ENCODE data around the gene SPAG16. TPM values are rescaled to one million over a fixed set of nuclear protein-coding genes. Genes with fewer than 3 reads are reported as not detected.
A peak's percentile ranks its signal among the peaks of the same experiment; 100 is the strongest.

Gene SPAG16
- total and polyA plus RNA-seq, 2 of the 13 experiments (the other 11 are each of a cell fraction or from before 2014, with no cell fraction given): 9.6 to 26.5 TPM

GRCh38 chr2:214410918-214411554 lies 1126.8 kb downstream of the SPAG16 start, which contains the start of gene VWC2L (continued):
- no peak for TF ChIP-seq PTBP1 (IDR thresholded peaks at IDR 0.05; ENCODE audit: low read depth, low read length, poor library complexity, severe bottlenecking)
- no peak; the same call in 1 of the 2 replicates for TF ChIP-seq TAF1 (CRISPR knock-in tag; IDR thresholded peaks at IDR 0.05)
- TF ChIP-seq ATF7-NPFF (CRISPR knock-in tag; IDR thresholded peaks at IDR 0.05; ENCODE audit: low read depth): peak; percentile 85
- TF ChIP-seq CREBL2 (CRISPR knock-in tag; IDR thresholded peaks at IDR 0.05; ENCODE audit: borderline replicate concordance): no peak
- TF ChIP-seq PBX3 (CRISPR knock-in tag; IDR thresholded peaks at IDR 0.05; ENCODE audit: borderline replicate concordance): peak; percentile 92
- TF ChIP-seq NPAS2 (CRISPR knock-in tag; IDR thresholded peaks at IDR 0.05; ENCODE audit: borderline replicate concordance): no peak
- TF ChIP-seq NFKB2 (CRISPR knock-in tag; IDR thresholded peaks at IDR 0.05; ENCODE audit: borderline replicate concordance): peak; percentile 97
- TF ChIP-seq HMGA1 (CRISPR knock-in tag; conservative IDR thresholded peaks at IDR 0.05): no peak
- peak; percentile 60 for TF ChIP-seq FOSL2 (CRISPR knock-in tag; IDR thresholded peaks at IDR 0.05)
- TF ChIP-seq RFX3 (CRISPR knock-in tag; IDR thresholded peaks at IDR 0.05): 0 out of 2 replicates have a peak, but pooled peaks have one; percentile 38
- peak; percentile 55; the same call in 1 of the 2 replicates for TF ChIP-seq SAP130 (CRISPR knock-in tag; IDR thresholded peaks at IDR 0.05; ENCODE audit: low read depth)
- TF ChIP-seq ZNF619 (CRISPR knock-in tag; IDR thresholded peaks at IDR 0.05): no peak
- no peak for TF ChIP-seq RFX5 (IDR thresholded peaks at IDR 0.05; ENCODE audit: low read depth, low read length)
- TF ChIP-seq KMT2B (CRISPR knock-in tag; IDR thresholded peaks at IDR 0.05): peak; percentile 81
- TF ChIP-seq ZMYM4 (CRISPR knock-in tag; IDR thresholded peaks at IDR 0.05): peak; percentile 68; the same call in 1 of the 2 replicates
- no peak for TF ChIP-seq ZNF30 (CRISPR knock-in tag; IDR thresholded peaks at IDR 0.05)
- TF ChIP-seq MBNL3 (CRISPR knock-in tag; conservative IDR thresholded peaks at IDR 0.05): no peak
- TF ChIP-seq KDM5A (IDR thresholded peaks at IDR 0.05; ENCODE audit: borderline replicate concordance, low read length): no peak
- TF ChIP-seq ZNF749 (CRISPR knock-in tag; IDR thresholded peaks at IDR 0.05; ENCODE audit: borderline replicate concordance): peak; percentile 81; the same call in 1 of the 2 replicates
- TF ChIP-seq ZNF780A (CRISPR knock-in tag; IDR thresholded peaks at IDR 0.05): peak; percentile 57; the same call in 1 of the 2 replicates
- no peak for TF ChIP-seq ZNF674 (CRISPR knock-in tag; IDR thresholded peaks at IDR 0.05; ENCODE audit: low read depth)
- TF ChIP-seq ZNF17 (CRISPR knock-in tag; IDR thresholded peaks at IDR 0.05): no peak
- no peak for TF ChIP-seq CBX5 (CRISPR knock-in tag; IDR thresholded peaks at IDR 0.05; ENCODE audit: borderline replicate concordance)
- peak; percentile 69; the same call in 1 of the 2 replicates for TF ChIP-seq ZNF317 (CRISPR knock-in tag; IDR thresholded peaks at IDR 0.05)
- no peak for TF ChIP-seq IRF1 (CRISPR knock-in tag; IDR thresholded peaks at IDR 0.05; ENCODE audit: low read depth)
- no peak; the same call in 1 of the 2 replicates for TF ChIP-seq ZNF543 (CRISPR knock-in tag; IDR thresholded peaks at IDR 0.05)
- TF ChIP-seq MIER3 (CRISPR knock-in tag; IDR thresholded peaks at IDR 0.05; ENCODE audit: borderline replicate concordance): peak; percentile 91; the same call in 1 of the 2 replicates
